NT2/D1 (cell line): ENCODE data around the gene PCTP.

Source experiments
- SUZ12 ChIP-seq: IDR thresholded peaks from 2 replicates; pipeline ENCODE4 v1.6.1; 2011; ENCODE audit not compliant: insufficient read length, insufficient read depth; ENCODE audit errors: extremely low read depth
- YY1 ChIP-seq: IDR thresholded peaks from 2 replicates; pipeline ENCODE4 v1.6.1; 2011; ENCODE audit not compliant: insufficient read length, insufficient read depth
- ZNF274 ChIP-seq: IDR thresholded peaks from 2 replicates; pipeline ENCODE4 v1.6.1; 2011; ENCODE audit warnings: mild to moderate bottlenecking, low read depth, low read length

DNA sequence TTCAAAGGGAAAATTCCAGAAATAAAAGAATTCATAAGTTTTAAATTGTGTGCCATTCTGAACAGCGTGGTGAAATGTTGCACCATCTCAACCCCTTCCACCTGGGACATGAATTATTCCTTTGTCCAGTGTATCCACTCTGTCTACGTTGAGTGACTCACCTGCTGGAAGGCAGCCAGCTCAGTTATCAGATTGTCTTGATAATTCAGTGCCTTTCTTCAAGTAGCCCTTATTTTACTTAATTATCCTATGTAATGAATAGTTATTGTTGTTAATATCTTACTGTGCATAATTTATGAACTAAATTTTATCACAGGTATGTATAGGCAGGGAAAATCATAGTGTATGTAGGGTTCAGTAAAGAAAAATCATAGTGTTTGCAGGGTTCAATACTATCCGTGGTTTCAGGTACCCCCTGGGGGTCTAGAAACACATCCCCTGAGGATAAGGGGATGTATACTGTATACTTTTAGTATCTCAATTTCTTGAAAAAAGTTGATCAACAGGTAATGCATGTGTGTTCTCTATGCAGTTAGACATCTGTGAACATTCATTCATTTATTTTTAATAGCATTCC lies 7.7 kb upstream of the PCTP start:
- no peak for TF ChIP-seq YY1
- no peak for TF ChIP-seq ZNF274
- no peak for TF ChIP-seq SUZ12
